ENCODE data around the gene PSMB5.

The PSMB5 gene

DNA sequence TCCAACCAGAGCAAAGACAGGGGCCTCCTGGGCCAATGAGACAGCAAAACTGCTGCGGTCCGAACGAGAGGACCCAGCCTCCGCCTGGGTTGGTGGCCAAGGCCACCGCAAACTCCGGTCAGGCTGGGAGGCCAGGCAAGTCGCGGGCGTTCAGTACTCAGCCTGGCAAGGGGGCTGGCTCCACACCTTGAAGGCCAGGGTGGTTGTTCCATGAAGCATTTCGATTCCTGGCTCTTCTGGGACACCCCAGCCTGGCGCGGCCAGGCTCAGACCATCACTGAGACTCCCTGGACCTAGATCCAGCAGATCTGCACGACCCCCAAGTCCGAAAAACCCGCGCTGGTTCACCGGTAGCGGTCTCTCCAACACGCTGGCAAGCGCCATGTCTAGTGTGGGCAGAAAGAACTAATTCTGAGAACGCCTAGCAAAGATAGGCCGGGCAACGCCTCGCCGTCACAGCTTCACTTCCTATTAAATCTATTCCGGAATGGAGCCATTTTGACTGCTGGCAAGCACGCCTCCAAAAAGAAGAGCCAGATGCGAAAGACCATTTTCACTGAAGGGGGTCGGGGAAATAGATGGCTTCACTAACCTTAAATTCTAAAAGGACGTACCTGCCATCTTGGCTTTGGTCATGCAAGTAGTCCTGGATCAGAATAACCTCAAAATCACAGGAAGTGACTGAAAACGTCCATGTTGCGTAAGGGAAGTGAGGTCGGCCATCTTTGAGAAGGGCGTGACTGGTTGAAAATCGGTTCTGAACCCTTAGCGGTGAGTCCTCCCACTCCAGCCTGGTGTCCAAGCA lies at the start of gene PSMB5:
Gene PSMB5, minus strand, starts transcription at position 403 of the 805 bp plus-strand sequence. Its CDS starts 19 bp downstream, at position 384.
- DNase-seq, result no peak

DNA sequence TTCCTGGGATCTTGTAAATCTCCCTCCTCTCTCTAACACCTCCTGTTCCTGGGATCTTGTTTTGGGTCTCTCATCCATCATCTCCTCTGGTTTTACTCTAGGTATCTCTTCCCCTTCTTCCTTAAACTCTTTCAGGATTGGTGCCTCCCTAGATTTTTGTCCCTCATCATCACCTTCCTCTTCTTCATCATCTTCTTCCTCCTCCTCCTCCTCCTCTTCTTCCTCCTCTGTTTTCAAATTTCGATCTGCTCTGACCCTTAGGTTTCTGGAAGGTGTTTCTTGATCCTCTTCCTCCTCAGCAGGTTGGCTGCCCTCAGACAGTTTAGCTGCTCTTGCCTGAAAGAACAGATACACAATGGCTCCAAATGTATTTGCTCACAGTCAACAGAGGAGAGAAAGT lies 45.8 kb upstream of the PSMB5 start:
- DNase-seq, result no peak

- DNase-seq, result no peak
Measured at GRCh38 chr14:23079716-23080115, 45.0 kb upstream of the PSMB5 start.

- no peak for DNase-seq
Measured at GRCh38 chr14:23078692-23079116, 44.0 kb upstream of the PSMB5 start.

GRCh38 chr14:23077962-23078361 lies 43.3 kb upstream of the PSMB5 start:
- no peak for DNase-seq

GRCh38 chr14:23076785-23077408 lies 42.2 kb upstream of the PSMB5 start:
- no peak for DNase-seq

- no peak for DNase-seq
Measured at GRCh38 chr14:23074906-23075305, 40.2 kb upstream of the PSMB5 start.

- no peak for DNase-seq
Measured at GRCh38 chr14:23071921-23072539, 37.3 kb upstream of the PSMB5 start.

DNA sequence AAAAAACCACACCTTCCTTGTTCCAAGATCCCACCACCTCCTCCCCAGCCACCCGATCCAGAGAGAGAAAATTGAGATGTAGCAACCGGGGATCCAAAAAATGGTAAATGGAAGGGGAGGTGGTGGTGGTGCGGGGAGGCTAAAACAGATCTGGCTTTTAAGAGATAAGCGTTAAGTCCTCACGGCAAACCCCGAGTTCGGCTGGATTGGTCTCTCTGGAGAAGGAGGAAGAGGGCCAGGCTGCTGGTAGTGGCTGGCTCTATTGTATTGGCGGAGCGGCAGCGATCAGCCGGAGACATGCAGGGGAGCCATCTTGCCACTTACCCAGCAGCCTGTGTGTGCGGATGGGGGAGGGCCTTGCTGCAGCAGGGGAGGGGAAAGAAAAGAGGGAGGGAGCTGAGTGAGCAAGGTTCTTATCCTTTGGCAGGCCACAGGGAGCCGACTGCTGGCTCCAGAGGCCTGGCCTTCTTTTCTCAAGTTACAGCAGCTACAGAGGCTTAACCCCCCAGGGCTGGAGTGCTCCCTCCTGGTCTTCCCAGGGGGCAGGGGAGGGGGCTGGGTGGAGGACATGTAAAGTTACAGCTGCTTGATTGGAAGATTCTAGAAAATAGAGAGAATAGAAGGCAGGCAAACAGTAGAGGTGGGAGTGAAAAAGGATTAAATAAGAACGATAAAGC lies 36.7 kb upstream of the PSMB5 start:
- no peak for DNase-seq

GRCh38 chr14:23070262-23071129 lies 35.8 kb upstream of the PSMB5 start:
- no peak for DNase-seq

- DNase-seq, result no peak
Measured at GRCh38 chr14:23069413-23069806, 34.7 kb upstream of the PSMB5 start.

- DNase-seq, result no peak
Measured at GRCh38 chr14:23068789-23069412, 34.2 kb upstream of the PSMB5 start.

GRCh38 chr14:23067847-23068788 lies 33.4 kb upstream of the PSMB5 start:
- DNase-seq, result no peak

GRCh38 chr14:23066855-23067744 lies 32.4 kb upstream of the PSMB5 start:
- DNase-seq, result no peak

GRCh38 chr14:23066368-23066767 lies 31.7 kb upstream of the PSMB5 start:
- no peak for DNase-seq

DNA sequence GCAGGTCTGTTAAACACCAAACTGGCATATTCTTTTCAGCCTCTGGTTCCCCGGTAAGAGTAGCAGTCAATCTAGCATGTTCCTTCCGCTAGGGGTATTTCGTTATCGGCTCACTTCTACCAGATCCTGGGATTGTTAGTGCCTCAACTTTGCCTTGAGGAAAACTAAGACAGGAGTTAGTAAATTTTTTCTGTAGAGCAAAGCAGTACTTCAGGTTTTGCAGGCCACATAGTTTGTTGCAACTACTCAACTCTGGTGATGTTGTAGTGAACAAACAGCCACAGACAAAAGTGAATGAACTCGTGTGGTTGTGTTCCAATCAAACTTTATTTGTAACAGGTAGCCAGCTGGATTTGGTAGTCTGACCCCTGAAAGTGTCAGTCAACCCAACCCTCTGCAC lies 28.9 kb upstream of the PSMB5 start:
- no peak for DNase-seq

DNA sequence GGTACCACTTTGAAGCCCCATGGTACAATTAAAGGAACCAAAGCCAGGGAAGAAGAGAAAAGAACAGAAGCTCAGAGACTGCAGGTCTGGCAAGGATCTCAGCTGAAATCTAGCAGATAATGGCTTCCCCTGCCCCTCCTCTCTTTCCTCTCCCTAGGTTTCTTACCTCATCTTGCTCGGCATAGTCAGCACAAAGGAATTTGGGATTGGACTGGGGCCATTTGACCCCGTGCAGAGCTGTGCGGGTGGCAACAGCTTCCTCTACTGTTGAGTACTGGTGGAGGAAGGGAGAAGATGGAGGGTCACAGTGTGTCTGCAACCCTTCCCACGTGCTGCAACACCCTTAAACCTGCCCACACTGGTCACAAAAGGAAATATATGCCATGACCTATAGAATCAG lies 27.3 kb upstream of the PSMB5 start:
- DNase-seq, result no peak

DNA sequence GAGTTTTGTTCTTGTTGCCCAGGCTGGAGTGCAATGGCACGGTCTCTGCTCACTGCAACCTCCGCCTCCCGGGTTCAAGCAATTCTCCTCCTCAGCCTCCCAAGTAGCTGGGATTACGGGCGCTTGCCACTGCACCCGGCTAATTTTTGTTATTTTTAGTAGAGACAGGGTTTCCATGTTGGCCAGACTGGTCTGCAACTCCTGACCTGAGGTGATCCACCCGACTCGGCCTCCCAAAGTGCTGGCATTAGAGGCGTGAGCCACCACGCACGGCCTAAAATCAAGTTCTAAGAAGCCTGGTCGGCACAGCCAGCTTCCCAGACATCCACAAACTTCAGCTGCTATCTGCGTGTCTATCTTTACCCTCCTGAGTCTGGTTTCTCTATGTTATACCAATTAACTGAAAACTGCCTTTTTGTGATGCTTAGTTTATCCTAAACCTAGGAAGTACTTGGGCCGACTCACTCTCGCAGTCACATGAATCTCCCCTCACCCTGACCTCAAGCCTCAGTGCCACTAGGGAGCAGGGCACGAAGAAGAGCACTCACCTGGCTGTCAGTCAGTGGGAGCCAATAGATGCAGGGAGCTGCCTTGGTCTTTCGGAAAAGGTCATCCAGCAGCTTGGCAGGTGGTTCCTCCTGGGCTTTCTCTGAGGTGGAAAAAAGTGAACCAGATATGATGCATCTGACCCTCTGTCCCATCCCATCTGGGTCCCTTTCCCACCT lies 26.0 kb upstream of the PSMB5 start:
- no peak for DNase-seq
